Measurements from ENCODE around the gene EFNA5. TPM values are rescaled to one million over a fixed set of nuclear protein-coding genes. Genes with fewer than 3 reads are reported as not detected.

EFNA5 gene
- total RNA-seq, 2 donors from 2014 or later: 5.6 to 7.2 TPM

DNA sequence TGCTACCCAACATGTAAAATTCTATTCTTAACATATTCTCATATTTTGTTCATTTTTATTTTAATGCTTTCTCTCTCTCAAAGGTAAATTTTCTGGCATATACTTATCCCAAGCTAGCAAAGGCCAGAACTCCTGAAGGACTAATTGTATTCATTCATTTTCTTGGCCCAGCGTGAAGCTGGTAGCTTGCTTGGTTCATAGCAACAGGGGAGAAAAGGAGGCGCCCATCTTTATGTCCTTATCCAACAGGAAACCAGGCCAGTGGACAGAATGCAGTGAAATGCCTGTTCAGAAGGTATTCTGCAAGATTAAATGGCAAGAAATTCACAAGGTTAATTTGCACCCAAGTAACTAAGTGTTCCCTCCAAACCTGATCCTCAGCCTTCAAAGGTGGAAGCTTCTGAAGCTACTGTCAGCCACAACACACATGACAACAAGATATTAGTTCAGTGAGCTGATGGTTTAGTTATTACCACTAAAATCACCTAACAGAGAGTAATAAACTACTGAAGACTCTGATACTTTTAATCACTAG, 5.6 kb downstream of the EFNA5 start:
- DNase-seq (ENCODE audit: low spot score): no peak
- TF ChIP-seq POLR2AphosphoS5 (IDR thresholded peaks at IDR 0.05) (no peak), POLR2A (IDR thresholded peaks at IDR 0.05) (no peak)
- TF ChIP-seq, protein P1, sequence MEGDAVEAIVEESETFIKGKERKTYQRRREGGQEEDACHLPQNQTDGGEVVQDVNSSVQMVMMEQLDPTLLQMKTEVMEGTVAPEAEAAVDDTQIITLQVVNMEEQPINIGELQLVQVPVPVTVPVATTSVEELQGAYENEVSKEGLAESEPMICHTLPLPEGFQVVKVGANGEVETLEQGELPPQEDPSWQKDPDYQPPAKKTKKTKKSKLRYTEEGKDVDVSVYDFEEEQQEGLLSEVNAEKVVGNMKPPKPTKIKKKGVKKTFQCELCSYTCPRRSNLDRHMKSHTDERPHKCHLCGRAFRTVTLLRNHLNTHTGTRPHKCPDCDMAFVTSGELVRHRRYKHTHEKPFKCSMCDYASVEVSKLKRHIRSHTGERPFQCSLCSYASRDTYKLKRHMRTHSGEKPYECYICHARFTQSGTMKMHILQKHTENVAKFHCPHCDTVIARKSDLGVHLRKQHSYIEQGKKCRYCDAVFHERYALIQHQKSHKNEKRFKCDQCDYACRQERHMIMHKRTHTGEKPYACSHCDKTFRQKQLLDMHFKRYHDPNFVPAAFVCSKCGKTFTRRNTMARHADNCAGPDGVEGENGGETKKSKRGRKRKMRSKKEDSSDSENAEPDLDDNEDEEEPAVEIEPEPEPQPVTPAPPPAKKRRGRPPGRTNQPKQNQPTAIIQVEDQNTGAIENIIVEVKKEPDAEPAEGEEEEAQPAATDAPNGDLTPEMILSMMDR (IDR thresholded peaks at IDR 0.05): no peak
- H3K4me1 ChIP-seq (replicated peaks): no peaks in the 10 kb centered on the region
- H3K27me3 ChIP-seq (replicated peaks; ENCODE audit: insufficient read depth): no peaks in the 10 kb centered on the region
- H3K4me3 ChIP-seq: no peak overlapping the region
- intact Hi-C loops (cut with DNase I): no loop called here
- 95% methylated on average over 2 of the region's 2 CpGs for WGBS
- no peaks in the 10 kb centered on the region for H3K9me3 ChIP-seq
- no peaks in the 10 kb centered on the region for H3K36me3 ChIP-seq
- H3K27ac ChIP-seq: no peak overlapping the region

DNA sequence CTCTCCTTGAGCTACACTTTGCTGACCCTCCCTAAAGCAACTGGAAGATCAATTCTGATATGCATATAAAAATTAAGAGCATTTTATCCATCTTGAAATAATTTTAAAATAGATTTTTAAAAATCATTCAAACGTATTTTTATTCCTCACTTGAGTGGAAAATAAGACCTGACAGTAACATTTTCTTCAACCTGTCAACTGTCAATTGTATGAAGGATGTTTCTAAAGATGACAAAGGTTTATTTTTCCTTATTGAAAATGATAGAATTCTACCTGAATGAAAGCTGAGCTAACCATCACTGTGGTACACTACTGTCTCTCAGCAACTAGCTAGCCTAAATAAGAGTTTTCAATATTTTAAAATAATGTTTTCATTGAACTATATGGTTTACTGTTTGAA, 7.0 kb downstream of the EFNA5 start:
- Histone ChIP-seq H3K27ac (no peak overlapping the region), H3K4me1 (replicated peaks) (no peaks in the 10 kb centered on the region), H3K9me3 (no peaks in the 10 kb centered on the region), H3K27me3 (replicated peaks; ENCODE audit: insufficient read depth) (no peaks in the 10 kb centered on the region), H3K4me3 (no peak overlapping the region), H3K36me3 (no peaks in the 10 kb centered on the region)
- intact Hi-C loops (cut with DNase I): no loop called here
- no peak for TF ChIP-seq POLR2AphosphoS5 (IDR thresholded peaks at IDR 0.05)
- no peak for TF ChIP-seq POLR2A (IDR thresholded peaks at IDR 0.05)
- TF ChIP-seq, protein P1 (IDR thresholded peaks at IDR 0.05): no peak
- 84% methylated on average over 1 of the region's 1 CpG for WGBS
- DNase-seq (ENCODE audit: low spot score): no peak

DNA sequence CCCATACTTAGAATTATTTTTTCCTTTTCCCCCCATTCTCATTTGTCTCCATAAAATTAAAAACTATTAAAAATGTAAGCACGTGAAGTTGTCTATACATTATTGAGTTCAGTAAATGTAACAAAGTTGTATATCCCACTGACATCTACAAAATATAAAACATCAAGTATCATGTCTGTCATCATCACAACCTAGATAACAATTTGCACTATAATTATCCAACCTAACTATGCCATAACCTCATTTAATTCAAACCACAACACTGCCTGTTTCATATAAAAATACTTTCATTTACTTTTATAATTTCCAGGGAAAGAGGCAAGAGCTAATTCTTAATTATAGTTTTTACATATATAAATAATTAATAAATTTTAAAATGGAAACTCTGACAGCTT, 9.1 kb downstream of the EFNA5 start:
- no peaks in the 10 kb centered on the region for H3K36me3 ChIP-seq
- TF ChIP-seq, protein P1 (IDR thresholded peaks at IDR 0.05): no peak
- TF ChIP-seq POLR2A (IDR thresholded peaks at IDR 0.05): no peak
- no peak for TF ChIP-seq POLR2AphosphoS5 (IDR thresholded peaks at IDR 0.05)
- DNase-seq (ENCODE audit: low spot score): no peak
- H3K27ac ChIP-seq: no peak overlapping the region
- no peaks in the 10 kb centered on the region for H3K27me3 ChIP-seq (replicated peaks; ENCODE audit: insufficient read depth)
- no peak overlapping the region for H3K4me3 ChIP-seq
- 90% methylated on average over 1 of the region's 1 CpG for WGBS
- H3K9me3 ChIP-seq: no peaks in the 10 kb centered on the region
- intact Hi-C loops (cut with DNase I): no loop called here
- H3K4me1 ChIP-seq (replicated peaks): no peaks in the 10 kb centered on the region

DNA sequence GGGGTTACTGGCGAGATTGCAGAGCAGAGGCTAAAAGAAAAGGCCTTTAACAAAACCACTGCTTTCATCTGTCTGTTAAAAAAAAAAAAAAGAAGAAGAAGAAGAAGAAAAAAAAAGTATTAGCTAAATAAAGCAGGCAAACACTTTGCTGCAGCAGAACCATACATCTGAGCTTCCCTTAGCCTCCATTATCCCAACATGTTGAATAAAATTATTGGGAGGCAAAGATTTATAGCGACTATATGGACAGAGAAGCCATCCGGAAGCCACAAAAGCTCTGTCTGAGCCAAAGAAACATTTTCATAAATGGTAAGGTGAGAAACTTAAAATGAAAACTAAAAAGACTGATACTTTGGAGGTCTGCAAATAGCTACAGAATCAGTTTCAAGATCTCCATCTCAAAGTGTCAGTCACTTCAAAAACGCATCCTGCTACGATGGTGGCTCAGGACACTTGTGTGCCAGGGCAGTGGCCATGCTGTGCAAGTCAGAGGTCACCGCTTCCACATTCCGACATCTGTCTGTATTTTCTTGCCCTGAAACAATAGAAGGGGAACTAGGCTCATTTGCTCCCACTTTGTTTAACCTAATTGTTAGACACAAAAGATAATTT, 9.6 kb downstream of the EFNA5 start:
- H3K9me3 ChIP-seq: no peaks in the 10 kb centered on the region
- H3K36me3 ChIP-seq: no peaks in the 10 kb centered on the region
- no peak overlapping the region for H3K27ac ChIP-seq
- no peaks in the 10 kb centered on the region for H3K4me1 ChIP-seq (replicated peaks)
- WGBS: 92% methylated on average over 7 of the region's 7 CpGs
- no peak for DNase-seq (ENCODE audit: low spot score)
- H3K4me3 ChIP-seq: no peak overlapping the region
- intact Hi-C loops (cut with DNase I): no loop called here
- TF ChIP-seq POLR2AphosphoS5 (IDR thresholded peaks at IDR 0.05) (no peak), POLR2A (IDR thresholded peaks at IDR 0.05) (no peak)
- TF ChIP-seq, protein P1 (IDR thresholded peaks at IDR 0.05): no peak
- H3K27me3 ChIP-seq (replicated peaks; ENCODE audit: insufficient read depth): no peaks in the 10 kb centered on the region

DNA sequence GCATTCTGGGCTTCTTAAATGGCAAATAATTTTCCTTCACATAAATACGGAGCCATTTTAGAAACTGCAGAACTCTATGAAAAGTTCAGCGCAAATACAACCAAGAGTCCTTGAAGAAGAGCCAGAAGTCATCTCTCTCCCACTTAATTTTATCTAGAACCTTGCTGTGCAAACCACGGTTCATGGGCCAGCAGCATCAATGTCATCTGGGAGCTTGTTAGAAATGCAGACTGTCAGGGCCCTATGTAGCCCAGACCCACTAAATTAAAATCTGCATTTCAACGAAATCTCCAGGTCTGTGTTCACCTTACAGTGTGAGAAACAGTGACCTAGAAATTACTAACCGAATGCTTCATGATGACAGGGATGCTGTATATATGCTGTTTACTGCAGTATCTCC, 12.2 kb downstream of the EFNA5 start:
- no peak for DNase-seq (ENCODE audit: low spot score)
- no peak for TF ChIP-seq POLR2AphosphoS5 (IDR thresholded peaks at IDR 0.05)
- TF ChIP-seq POLR2A (IDR thresholded peaks at IDR 0.05): no peak
- TF ChIP-seq, protein P1 (IDR thresholded peaks at IDR 0.05): no peak
- no peaks in the 10 kb centered on the region for H3K36me3 ChIP-seq
- H3K27me3 ChIP-seq (replicated peaks; ENCODE audit: insufficient read depth): no peaks in the 10 kb centered on the region
- H3K4me1 ChIP-seq (replicated peaks): no peaks in the 10 kb centered on the region
- H3K4me3 ChIP-seq: no peak overlapping the region
- no peaks in the 10 kb centered on the region for H3K9me3 ChIP-seq
- intact Hi-C loops (cut with DNase I): no loop called here
- 88% methylated on average over 5 of the region's 5 CpGs for WGBS
- no peak overlapping the region for H3K27ac ChIP-seq

Measured in prostate gland (tissue), 2 donors.